BLaER1 treated with 17β-estradiol and CSF1 and Interleukin-3, amounts not matched to agents 10 nM and 100 nM (cell line): ENCODE measurements around the gene PODNL1.
A peak's percentile ranks its signal among the peaks of the same experiment; 100 is the strongest.

Experiments
- H3K27ac ChIP-seq, 11 experiments: shearing (Covaris generic); formaldehyde crosslinking; 2 replicates each; pipeline ENCODE4 v1.8.1; 2022
- H3K27me3 ChIP-seq, 11 experiments: shearing (Covaris generic); formaldehyde crosslinking; 2 replicates each; pipeline ENCODE4 v1.8.1; 2022
- H3K36me3 ChIP-seq, 11 experiments: shearing (Covaris generic); formaldehyde crosslinking; 2 replicates each; pipeline ENCODE4 v1.8.1; 2022
- H3K4me1 ChIP-seq, 10 experiments: shearing (Covaris generic); formaldehyde crosslinking; 2 replicates each; pipeline ENCODE4 v1.8.1; 2022
- H3K4me2 ChIP-seq, 11 experiments: shearing (Covaris generic); formaldehyde crosslinking; 2 replicates each; pipeline ENCODE4 v1.8.1; 2022
- H3K4me3 ChIP-seq, 10 experiments: shearing (Covaris generic); formaldehyde crosslinking; 2 replicates each; pipeline ENCODE4 v1.8.1; 2022
- H3K9ac ChIP-seq, 11 experiments: shearing (Covaris generic); formaldehyde crosslinking; 2 replicates each; pipeline ENCODE4 v1.8.1; 2022
- H3K9me3 ChIP-seq, 11 experiments: shearing (Covaris generic); formaldehyde crosslinking; replicated peaks in 1 of 11; 2 replicates each; pipeline ENCODE4 v1.8.1; 2022
- H4K20me1 ChIP-seq, 11 experiments: shearing (Covaris generic); formaldehyde crosslinking; 2 replicates each; pipeline ENCODE4 v1.8.1; 2022
- Cebpa-rat ChIP-seq, 11 experiments: shearing (Covaris generic); IDR thresholded peaks; 2 replicates each; pipeline ENCODE4 v1.8.1; 2022

The PODNL1 gene

DNA sequence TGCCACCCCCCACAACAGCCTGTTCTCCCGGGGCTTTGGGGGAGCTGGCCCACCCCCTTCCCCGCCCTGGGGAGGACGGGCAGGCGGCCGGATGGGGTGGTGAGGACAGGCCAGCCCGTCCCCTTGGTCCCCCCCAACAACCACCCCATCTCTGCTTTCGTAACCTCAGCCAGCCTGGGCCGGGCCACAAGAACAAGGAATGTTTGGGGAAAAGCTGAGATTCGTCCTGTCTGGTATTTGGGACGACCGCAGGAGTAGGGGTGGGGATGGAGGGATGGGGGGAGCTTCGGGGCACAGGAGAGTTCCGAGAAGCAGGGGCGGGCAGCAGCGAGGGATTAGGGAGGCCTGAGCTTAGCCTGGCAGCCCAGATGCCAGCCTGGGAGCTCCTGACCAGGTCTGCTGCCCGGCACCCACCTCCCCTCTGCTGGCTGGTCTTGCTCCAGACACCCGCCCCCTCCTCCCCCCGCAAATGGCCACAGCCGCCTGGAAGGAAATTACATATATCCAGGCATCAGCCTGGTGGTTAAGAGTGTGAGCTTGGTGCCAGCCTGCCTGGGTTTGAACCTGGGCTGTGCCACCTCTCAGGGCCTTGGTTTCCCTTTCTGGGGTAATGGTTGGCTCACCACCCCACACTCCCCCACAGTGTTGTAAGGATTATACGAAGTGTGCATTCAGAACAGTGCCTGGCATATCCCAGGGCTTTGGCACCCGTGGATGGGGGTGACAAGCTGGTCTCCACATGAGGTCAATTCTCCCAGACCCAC is at the start of gene PODNL1:
Gene PODNL1 (minus strand): TSS at position 117 of the 764 bp plus-strand sequence. CDS start 236 bp downstream, outside the sequence.
- Histone ChIP-seq H3K4me3 (no peak within 1 kb of the TSS), H3K27me3 (no peaks in the 10 kb centered on the region; a peak in 1 of 22 replicates), H3K9ac (no peak within 1 kb of the TSS), H3K36me3 (no peaks in the 10 kb centered on the region), H3K4me1 (peaks cover 0 to 26% (median 9%) of the 10 kb centered on the region in 10 experiments; a peak in 12 of 20 replicates), H3K27ac (no peak within 1 kb of the TSS), H3K9me3 (peaks cover 0 to 5% (median 0%) of the 10 kb centered on the region in 11 experiments; a peak in 2 of 22 replicates), H3K4me2 (peak within 1 kb of the TSS in 4 of 11 experiments; percentile 13 to 26 (median 17); a peak in 4 of 22 replicates), H4K20me1 (no peaks in the 10 kb centered on the region; a peak in 1 of 22 replicates)
- no peak for TF ChIP-seq Cebpa-rat (IDR thresholded peaks at IDR 0.05)

GRCh38 chr19:13987101-13987890 is 49.1 kb upstream of the PODNL1 start:
- Histone ChIP-seq H3K4me3 (peak overlapping the region; percentile 23 to 61 (median 48); a peak in 19 of 20 replicates), H3K4me1 (peaks cover 58 to 94% (median 82%) of the 10 kb centered on the region in 10 experiments), H4K20me1 (no peaks in the 10 kb centered on the region), H3K27me3 (no peaks in the 10 kb centered on the region), H3K9ac (peak overlapping the region; percentile 78 to 87 (median 83)), H3K36me3 (peaks cover 6 to 34% (median 24%) of the 10 kb centered on the region in 11 experiments; a peak in 21 of 22 replicates), H3K4me2 (peak overlapping the region; percentile 95 to 99 (median 97)), H3K27ac (peak overlapping the region; percentile 90 to 96 (median 94)), H3K9me3 (no peaks in the 10 kb centered on the region)
- TF ChIP-seq Cebpa-rat (IDR thresholded peaks at IDR 0.05): no peak

DNA sequence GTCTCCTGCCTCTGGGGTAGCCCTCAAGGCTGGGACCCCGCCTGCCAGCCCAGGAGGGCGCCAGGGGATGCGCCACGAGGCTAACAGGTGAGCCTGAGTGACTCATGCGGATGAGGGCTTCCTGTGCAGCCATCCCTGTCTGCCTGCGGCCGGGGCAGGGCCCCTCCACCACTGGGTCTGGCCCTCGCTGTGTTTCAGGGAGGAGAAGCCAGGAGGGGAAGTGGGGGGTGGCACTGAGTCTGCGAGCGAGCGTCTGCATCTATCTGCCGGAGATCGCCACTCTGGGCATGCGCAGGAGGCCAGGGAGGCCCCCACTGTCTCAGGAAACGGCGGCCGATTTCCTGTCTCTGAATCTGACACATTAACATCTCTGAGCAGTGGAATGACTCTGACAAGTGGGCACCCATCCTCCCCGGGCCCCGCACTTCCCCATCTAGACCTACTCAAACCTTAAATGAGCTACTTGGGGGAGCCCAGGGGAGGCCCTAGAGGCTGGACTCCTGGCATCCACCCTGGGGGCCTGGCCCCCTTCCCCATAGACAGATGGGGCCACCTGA is 48.2 kb upstream of the PODNL1 start:
- H3K9ac ChIP-seq: peak overlapping the region; percentile 78 to 87 (median 83)
- no peaks in the 10 kb centered on the region for H4K20me1 ChIP-seq
- TF ChIP-seq Cebpa-rat (IDR thresholded peaks at IDR 0.05): no peak
- peaks cover 0 to 29% (median 17%) of the 10 kb centered on the region in 11 experiments; a peak in 18 of 22 replicates for H3K36me3 ChIP-seq
- peaks cover 67 to 94% (median 88%) of the 10 kb centered on the region in 10 experiments for H3K4me1 ChIP-seq
- H3K4me2 ChIP-seq: peak overlapping the region; percentile 95 to 99 (median 97)
- H3K4me3 ChIP-seq: peak overlapping the region; percentile 23 to 61 (median 48); a peak in 19 of 20 replicates
- no peaks in the 10 kb centered on the region for H3K27me3 ChIP-seq
- H3K27ac ChIP-seq: peak overlapping the region; percentile 90 to 96 (median 94)
- no peaks in the 10 kb centered on the region for H3K9me3 ChIP-seq

DNA sequence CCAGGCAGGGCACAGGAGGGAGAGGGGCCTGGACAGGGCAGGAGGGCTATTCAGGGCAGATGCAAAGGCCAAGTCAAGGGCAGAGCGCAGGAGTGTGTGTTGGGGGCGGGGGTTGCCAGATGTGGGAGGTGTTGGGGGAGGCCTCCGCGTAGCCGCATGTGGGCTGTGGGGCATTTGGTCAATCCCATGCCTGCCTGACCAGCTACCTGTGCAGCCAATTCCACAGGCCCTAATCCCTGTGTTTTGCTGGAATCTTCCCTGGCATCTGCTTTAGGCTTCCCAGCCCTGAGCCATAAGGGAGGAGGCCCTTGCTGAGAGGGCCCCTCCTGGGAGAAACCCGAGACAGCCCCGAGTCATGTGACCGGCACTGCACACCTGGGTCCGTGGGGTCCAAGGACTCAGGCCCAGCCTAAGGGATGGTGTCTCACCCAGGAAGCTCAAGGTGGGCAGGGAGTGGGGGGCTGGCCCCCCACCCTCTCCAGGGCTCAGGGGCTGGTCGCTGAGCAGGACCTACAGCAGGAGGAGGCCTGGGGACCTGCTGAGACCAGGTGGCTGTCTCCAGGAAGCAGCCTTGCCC is 47.6 kb upstream of the PODNL1 start:
- Histone ChIP-seq H3K9me3 (no peaks in the 10 kb centered on the region), H3K27ac (peak overlapping the region; percentile 90 to 96 (median 94)), H3K4me3 (peak overlapping the region in 9 of 10 experiments; percentile 9 to 53 (median 27); a peak in 10 of 20 replicates), H3K36me3 (peaks cover 0 to 23% (median 14%) of the 10 kb centered on the region in 11 experiments; a peak in 16 of 22 replicates), H3K4me2 (peak overlapping the region; percentile 95 to 99 (median 97)), H3K4me1 (peaks cover 72 to 94% (median 90%) of the 10 kb centered on the region in 10 experiments), H4K20me1 (no peaks in the 10 kb centered on the region), H3K27me3 (peaks cover 0 to under 1% (median 0%) of the 10 kb centered on the region in 11 experiments; a peak in 2 of 22 replicates), H3K9ac (peak overlapping the region; percentile 74 to 85 (median 83))
- no peak for TF ChIP-seq Cebpa-rat (IDR thresholded peaks at IDR 0.05)

DNA sequence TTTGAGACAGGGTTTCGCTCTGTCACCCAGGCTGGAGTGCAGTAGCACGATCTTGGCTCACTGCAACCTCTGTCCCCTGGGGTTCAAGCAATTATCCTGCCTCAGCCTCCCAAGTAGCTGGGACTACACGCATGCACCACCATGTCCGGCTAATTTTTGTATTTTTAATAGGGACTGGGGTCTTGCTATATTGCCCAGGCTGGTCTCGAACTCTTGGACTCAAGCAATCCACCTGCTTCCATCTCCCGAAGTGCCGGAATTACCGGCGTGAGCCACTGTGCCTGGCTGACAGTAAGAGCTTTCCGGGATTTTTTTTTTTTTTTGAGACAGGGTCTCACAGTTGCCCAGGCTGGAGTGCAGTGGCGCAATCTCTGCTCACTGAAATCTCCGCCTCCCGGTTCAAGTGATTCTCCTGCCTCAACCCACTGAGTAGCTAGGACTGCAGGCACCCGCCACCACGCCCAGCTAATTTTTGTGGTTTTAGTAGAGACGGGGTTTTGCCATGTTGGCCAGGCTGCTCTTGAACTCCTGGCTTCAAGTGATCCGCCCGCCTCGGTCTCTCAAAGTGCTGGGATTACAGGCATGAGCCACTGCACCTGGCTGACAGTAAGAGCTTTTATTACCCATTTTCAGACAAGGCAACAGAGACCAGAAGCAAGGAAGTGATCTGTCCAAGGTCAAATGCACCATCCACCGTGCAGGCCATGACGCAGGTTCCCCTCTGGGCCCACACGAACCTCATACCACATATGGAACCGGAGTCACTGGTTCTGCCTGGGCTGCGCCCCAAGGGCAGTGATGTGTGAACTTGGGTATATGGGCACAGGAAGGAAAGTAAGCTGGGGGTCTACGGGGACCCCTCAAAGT is 46.9 kb upstream of the PODNL1 start:
- peaks cover 3 to 8% (median 5%) of the 10 kb centered on the region in 11 experiments; a peak in 21 of 22 replicates for H3K27me3 ChIP-seq
- H3K4me2 ChIP-seq: peak overlapping the region; percentile 95 to 99 (median 97)
- H3K9ac ChIP-seq: peak overlapping the region; percentile 74 to 85 (median 83); a peak in 21 of 22 replicates
- peak in 9 of 11 experiments; percentile 26 to 89 (median 67); a peak in 14 of 22 replicates for TF ChIP-seq Cebpa-rat (IDR thresholded peaks at IDR 0.05)
- H3K9me3 ChIP-seq: no peaks in the 10 kb centered on the region
- H4K20me1 ChIP-seq: no peaks in the 10 kb centered on the region
- H3K27ac ChIP-seq: peak overlapping the region; percentile 90 to 96 (median 94)
- peaks cover 0 to 22% (median 12%) of the 10 kb centered on the region in 11 experiments; a peak in 14 of 22 replicates for H3K36me3 ChIP-seq
- H3K4me1 ChIP-seq: peaks cover 78 to 100% (median 96%) of the 10 kb centered on the region in 10 experiments
- H3K4me3 ChIP-seq: peak overlapping the region in 7 of 10 experiments; percentile 17 to 53 (median 27); a peak in 8 of 20 replicates

DNA sequence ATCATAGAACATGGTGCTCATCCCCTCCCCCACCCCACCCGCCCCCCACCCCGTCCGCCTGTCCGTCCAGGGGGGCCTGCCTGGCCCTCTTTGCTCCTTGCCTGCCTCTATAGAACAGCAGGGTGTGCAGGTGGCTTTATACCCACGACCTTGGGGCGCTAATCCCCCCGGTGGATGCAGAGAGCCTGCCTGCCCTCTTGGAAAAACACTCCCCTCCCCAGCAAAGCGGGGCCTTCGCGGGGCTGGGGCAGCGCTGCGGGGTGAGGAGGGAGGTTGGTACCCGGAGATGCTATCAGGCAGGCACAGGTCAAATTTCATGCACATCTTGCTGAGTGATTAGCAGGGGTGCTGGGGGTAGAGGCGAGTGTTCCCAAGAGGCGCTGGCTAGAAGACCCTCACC is 46.0 kb upstream of the PODNL1 start:
- Histone ChIP-seq H3K4me2 (peak overlapping the region; percentile 95 to 99 (median 97); a peak in 21 of 22 replicates), H3K9ac (peak overlapping the region in 9 of 11 experiments; percentile 38 to 85 (median 80); a peak in 11 of 22 replicates), H3K4me3 (no peak overlapping the region), H3K27ac (peak overlapping the region in 9 of 11 experiments; percentile 90 to 96 (median 93); a peak in 18 of 22 replicates), H3K27me3 (peaks cover 12 to 18% (median 14%) of the 10 kb centered on the region in 11 experiments; a peak in 21 of 22 replicates), H3K36me3 (peaks cover 0 to 26% (median 11%) of the 10 kb centered on the region in 11 experiments; a peak in 13 of 22 replicates), H4K20me1 (no peaks in the 10 kb centered on the region), H3K9me3 (no peaks in the 10 kb centered on the region), H3K4me1 (peaks cover 87 to 100% (median 98%) of the 10 kb centered on the region in 10 experiments)
- no peak for TF ChIP-seq Cebpa-rat (IDR thresholded peaks at IDR 0.05)

DNA sequence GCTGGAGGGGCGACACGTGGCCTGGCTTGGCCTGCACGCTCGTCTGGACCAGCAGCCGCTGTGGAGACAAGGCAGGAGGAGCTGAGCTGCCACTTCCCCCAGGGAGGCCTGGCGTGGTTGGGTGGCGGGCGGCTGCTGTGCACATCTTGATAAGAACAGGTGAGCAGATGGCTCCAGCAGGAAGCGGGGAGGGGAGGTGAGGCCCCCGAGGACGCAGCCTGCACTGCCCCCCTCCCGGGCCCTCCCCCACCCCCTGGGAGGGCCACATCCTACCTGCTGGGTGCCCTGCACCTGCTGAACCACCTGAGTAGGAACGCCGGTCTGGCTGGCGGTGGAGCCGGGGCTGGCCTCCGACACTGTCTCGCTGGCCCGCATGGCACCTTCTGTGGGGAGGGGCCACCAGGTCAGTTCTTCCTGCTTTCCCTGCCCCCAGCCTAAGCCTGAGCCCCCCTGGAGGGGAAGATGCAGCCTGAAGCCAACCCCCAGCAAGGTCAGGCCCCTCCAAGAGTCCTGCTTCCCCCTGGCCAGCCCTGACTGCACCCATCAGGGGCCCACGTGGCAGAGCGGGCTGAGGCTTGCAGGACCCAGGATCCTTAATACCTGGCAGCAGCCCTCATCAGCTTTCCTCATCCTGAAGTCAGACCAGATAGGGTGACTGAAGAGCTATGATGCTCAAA is 45.1 kb upstream of the PODNL1 start:
- Histone ChIP-seq H3K4me2 (peak overlapping the region; percentile 26 to 99 (median 91)), H3K9ac (peak overlapping the region in 4 of 11 experiments; percentile 18 to 33 (median 24); a peak in 4 of 22 replicates), H3K9me3 (no peaks in the 10 kb centered on the region), H3K27ac (peak overlapping the region in 4 of 11 experiments; percentile 16 to 34 (median 31); a peak in 7 of 22 replicates), H3K36me3 (peaks cover 0 to 19% (median 11%) of the 10 kb centered on the region in 11 experiments; a peak in 12 of 22 replicates), H3K4me3 (no peak overlapping the region), H4K20me1 (no peaks in the 10 kb centered on the region), H3K27me3 (peaks cover 12 to 24% (median 21%) of the 10 kb centered on the region in 11 experiments; a peak in 21 of 22 replicates), H3K4me1 (peaks cover 93 to 99% (median 97%) of the 10 kb centered on the region in 10 experiments)
- no peak for TF ChIP-seq Cebpa-rat (IDR thresholded peaks at IDR 0.05)
